Dedifferentiated amniotic fluid mesenchymal stem cell (primary cell): ENCODE results near the gene CACHD1.

ENCODE experiments used
- DNase-seq: peaks from one replicate; pipeline ENCODE4 v3.0.0-alpha.2; 2016; ENCODE audit errors: extremely low spot score

Gene CACHD1

GRCh38 chr1:64654519-64655341 is 184.8 kb downstream of the CACHD1 start:
- DNase-seq: no peak

- no peak for DNase-seq
These were observed 185.9 kb downstream of the CACHD1 start for GRCh38 chr1:64655861-64656260.

- no peak for DNase-seq
These were observed 189.7 kb downstream of the CACHD1 start for GRCh38 chr1:64659478-64660138.

GRCh38 chr1:64663668-64664067 is 193.7 kb downstream of the CACHD1 start:
- no peak for DNase-seq

- no peak for DNase-seq
These were observed 194.4 kb downstream of the CACHD1 start for GRCh38 chr1:64664299-64664698.

GRCh38 chr1:64669098-64669675 is 199.3 kb downstream of the CACHD1 start:
- DNase-seq: no peak

GRCh38 chr1:64675718-64676345 is 205.9 kb downstream of the CACHD1 start:
- DNase-seq: peak; percentile 26

GRCh38 chr1:64676386-64676785 is 206.5 kb downstream of the CACHD1 start:
- DNase-seq: no peak

- no peak for DNase-seq
These were observed 207.6 kb downstream of the CACHD1 start for GRCh38 chr1:64677532-64677931.

GRCh38 chr1:64678366-64678765 is 208.4 kb downstream of the CACHD1 start:
- no peak for DNase-seq

GRCh38 chr1:64679177-64679576 is 209.2 kb downstream of the CACHD1 start:
- no peak for DNase-seq

- DNase-seq: no peak
These were observed 210.7 kb downstream of the CACHD1 start for GRCh38 chr1:64680599-64680998.

- no peak for DNase-seq
These were observed 211.1 kb downstream of the CACHD1 start for GRCh38 chr1:64681043-64681442.

- DNase-seq: no peak
These were observed 213.5 kb downstream of the CACHD1 start for GRCh38 chr1:64683419-64683818.

GRCh38 chr1:64685217-64685616 is 215.3 kb downstream of the CACHD1 start:
- no peak for DNase-seq

- DNase-seq: no peak
These were observed 215.9 kb downstream of the CACHD1 start for GRCh38 chr1:64685765-64686341.

- DNase-seq: peak; percentile 43
These were observed 217.1 kb downstream of the CACHD1 start for GRCh38 chr1:64686828-64687724.

GRCh38 chr1:64687725-64688327 is 217.9 kb downstream of the CACHD1 start:
- DNase-seq: no peak

GRCh38 chr1:64691626-64692025 is 221.7 kb downstream of the CACHD1 start:
- DNase-seq: no peak

GRCh38 chr1:64692911-64693310 is 223.0 kb downstream of the CACHD1 start:
- peak; percentile 22 for DNase-seq

- DNase-seq: no peak
These were observed 223.5 kb downstream of the CACHD1 start for GRCh38 chr1:64693406-64693805.
